Upper lobe of left lung (tissue), 6 donors: ENCODE results near the gene PLN. TPM values are rescaled to one million over a fixed set of nuclear protein-coding genes. Genes with fewer than 3 reads are reported as not detected.

ENCODE experiments used
- ATAC-seq, 2 donors: fragments of 200-7000 bp; cut with Tn5 transposase; one replicate each; pipeline ENCODE4 v1.9.1; 2022; ENCODE audit warnings: mild to moderate bottlenecking in 2 of 2, moderate library complexity in 2 of 2; ENCODE audit not compliant: low FRiP score in 2 of 2
- DNase-seq, 2 donors: peaks; one replicate each; pipeline ENCODE4 v3.0.0-alpha.2; 2019 to 2020
- H3K27ac ChIP-seq, 4 donors: fragments of 200-600 bp; sonication (generic); one replicate each; pipeline ENCODE4 v1.5.1; 2016 to 2019
- H3K27me3 ChIP-seq, 4 donors: fragments of 200-600 bp; sonication (generic); one replicate each; pipeline ENCODE4 v1.5.1; 2017 to 2019
- H3K36me3 ChIP-seq, 4 donors: fragments of 200-600 bp; sonication (generic); one replicate each; pipeline ENCODE4 v1.5.1; 2016 to 2019
- H3K4me1 ChIP-seq, 4 donors: fragments of 200-600 bp; sonication (generic); one replicate each; pipeline ENCODE4 v1.5.1; 2018 to 2019
- H3K4me3 ChIP-seq, 4 donors: fragments of 200-600 bp; sonication (generic); one replicate each; pipeline ENCODE4 v1.5.1; 2017 to 2019; ENCODE audit warnings: mild to moderate bottlenecking in 2 of 4, moderate library complexity in 1 of 4
- H3K9me3 ChIP-seq, 4 donors: fragments of 200-600 bp; sonication (generic); one replicate each; pipeline ENCODE4 v1.5.1; 2018 to 2019
- CTCF ChIP-seq, 6 experiments: fragments of 450-650 bp in 4 of 6; fragments of 200-600 bp in 2 of 6; sonication (generic) in 2 of 6; IDR thresholded peaks; one replicate each; pipeline ENCODE4 v1.5.1; 2016 to 2019; ENCODE audit warnings: antibody characterized with exemption in 6 of 6
- EP300 ChIP-seq, 4 donors: sonication (generic); formaldehyde crosslinking; IDR thresholded peaks; one replicate each; pipeline ENCODE4 v1.5.1; 2017; ENCODE audit warnings: antibody characterized with exemption in 4 of 4, control low read depth in 2 of 4
- POLR2A ChIP-seq, 4 donors: fragments of 450-650 bp; IDR thresholded peaks; one replicate each; pipeline ENCODE4 v1.5.1; 2016 to 2017; ENCODE audit warnings: antibody characterized with exemption in 4 of 4, mild to moderate bottlenecking in 2 of 4
- POLR2AphosphoS5 ChIP-seq, 2 donors: sonication (generic); formaldehyde crosslinking; IDR thresholded peaks; one replicate each; pipeline ENCODE4 v1.5.1; 2017; ENCODE audit warnings: antibody characterized with exemption in 2 of 2
- whole genome bisulfite sequencing, 2 donors: methylation state at CpG; one replicate each; pipeline ENCODE4 v1.1.5; 2017 to 2018; 5-methylcytosine and 5-hydroxymethylcytosine counted together
- total RNA-seq, 6 donors: library from RNA; depleted of rRNA in 4 of 6; stranded (reverse); fragments of >200 nt in 4 of 6; gene quantifications; one replicate each; pipeline versions ENCODE4 v1.1.0 to v1.2.1, GENCODE V29; 2016 to 2021
- donor health status: DM: no; HTN: no; CAD: no; lungs with moderate emphysema.
- donor health status: DM: no; HTN: yes; CAD: no; lungs with severe emphysema.

The PLN gene
- total RNA-seq, 6 donors from 2014 or later: 1.9 to 9.9 (median 3.8) TPM; not detected in 1

- H3K36me3 ChIP-seq: no peaks in the 10 kb centered on the region
- ATAC-seq (no peak), DNase-seq (no peak)
- 94 to 98% methylated on average over 2 of the region's 2 CpGs for WGBS, 2 donors
- no peak overlapping the region for H3K27ac ChIP-seq
- no peak overlapping the region for H3K4me3 ChIP-seq
- no peaks in the 10 kb centered on the region for H3K9me3 ChIP-seq
- H3K4me1 ChIP-seq: no peaks in the 10 kb centered on the region
- TF ChIP-seq CTCF (IDR thresholded peaks at IDR 0.05) (no peak), POLR2A (IDR thresholded peaks at IDR 0.05) (no peak), EP300 (IDR thresholded peaks at IDR 0.05) (no peak), POLR2AphosphoS5 (IDR thresholded peaks at IDR 0.05) (no peak)
- H3K27me3 ChIP-seq: no peaks in the 10 kb centered on the region
Measured at GRCh38 chr6:118602300-118602699, 54.2 kb downstream of the PLN start.

GRCh38 chr6:118603372-118603771 lies 55.3 kb downstream of the PLN start:
- no peak for DNase-seq
- Histone ChIP-seq H3K27me3 (no peaks in the 10 kb centered on the region), H3K4me3 (no peak overlapping the region), H3K36me3 (no peaks in the 10 kb centered on the region), H3K27ac (no peak overlapping the region), H3K9me3 (no peaks in the 10 kb centered on the region), H3K4me1 (no peaks in the 10 kb centered on the region)
- no peak for TF ChIP-seq CTCF (IDR thresholded peaks at IDR 0.05)
- no peak for TF ChIP-seq EP300 (IDR thresholded peaks at IDR 0.05)
- TF ChIP-seq POLR2AphosphoS5 (IDR thresholded peaks at IDR 0.05): no peak
- WGBS, 2 donors: 94 to 96% methylated on average over 2 of the region's 2 CpGs
- ATAC-seq: no peak

GRCh38 chr6:118606268-118606667 lies 58.2 kb downstream of the PLN start:
- Histone ChIP-seq H3K9me3 (no peaks in the 10 kb centered on the region), H3K27me3 (no peaks in the 10 kb centered on the region), H3K27ac (no peak overlapping the region), H3K4me3 (no peak overlapping the region), H3K4me1 (no peaks in the 10 kb centered on the region), H3K36me3 (no peaks in the 10 kb centered on the region)
- WGBS, 2 donors: 58 to 66% methylated on average over 3 of the region's 3 CpGs
- no peak for TF ChIP-seq POLR2AphosphoS5 (IDR thresholded peaks at IDR 0.05)
- no peak for TF ChIP-seq EP300 (IDR thresholded peaks at IDR 0.05)
- no peak for TF ChIP-seq CTCF (IDR thresholded peaks at IDR 0.05)
- ATAC-seq (no peak), DNase-seq (no peak)

- 75 to 78% methylated on average over 5 of the region's 5 CpGs for WGBS, 2 donors
Measured at GRCh38 chr6:118606858-118607257, 58.8 kb downstream of the PLN start.

More at GRCh38 chr6:118606858-118607257, 58.8 kb downstream of the PLN start:
- TF ChIP-seq CTCF (IDR thresholded peaks at IDR 0.05) (no peak), POLR2AphosphoS5 (IDR thresholded peaks at IDR 0.05) (no peak), EP300 (IDR thresholded peaks at IDR 0.05) (no peak), POLR2A (IDR thresholded peaks at IDR 0.05) (no peak)
- ATAC-seq (no peak), DNase-seq (no peak)
- Histone ChIP-seq H3K4me3 (no peak overlapping the region), H3K27me3 (no peaks in the 10 kb centered on the region), H3K4me1 (no peaks in the 10 kb centered on the region), H3K36me3 (no peaks in the 10 kb centered on the region), H3K9me3 (no peaks in the 10 kb centered on the region), H3K27ac (no peak overlapping the region)

Other genes with a start within 250 kb of the PLN start
- 10 to 100 TPM in 5 of 6 donors, 1 to 10 TPM in 1; 7.5 to 22.0 (median 13.0) TPM for gene CEP85L, start 103.3 kb downstream of the PLN start, total RNA-seq